NCI-H1436 (cell line): ENCODE data around the gene COPB2.
A peak's percentile ranks its signal among the peaks of the same experiment; 100 is the strongest.
"Not testable (repeated sequence)": the region's sequence is repeated elsewhere in the genome, so short reads cannot be mapped to it uniquely, and the experiment has no call there.

Experiments used
- DNase-seq: peaks from one replicate; lab custom pipeline; 2025; lab: John Stamatoyannopoulos, UW

Gene COPB2

GRCh38 chr3:139378587-139379241 lies 10.7 kb downstream of the COPB2 start:
- DNase-seq: peak; percentile 90

GRCh38 chr3:139377378-139377777 lies 12.1 kb downstream of the COPB2 start:
- no peak for DNase-seq

- no peak for DNase-seq
Observed at GRCh38 chr3:139374099-139374498, 15.3 kb downstream of the COPB2 start.

GRCh38 chr3:139364549-139364948 lies 24.9 kb downstream of the COPB2 start:
- DNase-seq: no peak

- DNase-seq: no peak
Observed at GRCh38 chr3:139361276-139361675, 28.2 kb downstream of the COPB2 start.

- DNase-seq: peak; percentile 62
Observed at GRCh38 chr3:139358841-139359562, 30.4 kb downstream of the COPB2 start.

- DNase-seq: no peak
Observed at GRCh38 chr3:139357899-139358298, 31.5 kb downstream of the COPB2 start.

GRCh38 chr3:139355891-139356290 lies 33.6 kb downstream of the COPB2 start:
- no peak for DNase-seq

GRCh38 chr3:139355476-139355875 lies 34.0 kb downstream of the COPB2 start:
- DNase-seq: no peak

GRCh38 chr3:139354661-139355060 lies 34.8 kb downstream of the COPB2 start:
- no peak for DNase-seq

GRCh38 chr3:139353920-139354556 lies 35.4 kb downstream of the COPB2 start:
- DNase-seq: no peak

GRCh38 chr3:139346771-139347170 lies 42.7 kb downstream of the COPB2 start:
- DNase-seq: no peak

- DNase-seq: peak; percentile 84
Observed at GRCh38 chr3:139343895-139344856, 45.3 kb downstream of the COPB2 start, which contains the start of gene MRPS22. MRPS22 (plus strand) TSS chr3:139344020; CDS start chr3:139344027, 7 bp downstream.

GRCh38 chr3:139342054-139342453 lies 47.4 kb downstream of the COPB2 start:
- DNase-seq: no peak

- no peak for DNase-seq
Observed at GRCh38 chr3:139340784-139341183, 48.7 kb downstream of the COPB2 start.

- DNase-seq: no peak
Observed at GRCh38 chr3:139339219-139339906, 50.1 kb downstream of the COPB2 start.

GRCh38 chr3:139338405-139338804 lies 51.0 kb downstream of the COPB2 start:
- DNase-seq: no peak

GRCh38 chr3:139334675-139335074 lies 54.8 kb downstream of the COPB2 start:
- not testable (repeated sequence) for DNase-seq

GRCh38 chr3:139332092-139332491 lies 57.4 kb downstream of the COPB2 start:
- no peak for DNase-seq

- DNase-seq: peak; percentile 86
Observed at GRCh38 chr3:139329364-139329850, 60.0 kb downstream of the COPB2 start.

- no peak for DNase-seq
Observed at GRCh38 chr3:139328356-139328755, 61.1 kb downstream of the COPB2 start.
